GM20000 (cell line): Measurements from ENCODE around the gene FLVCR2.

ENCODE experiments used
- DNase-seq: peaks from one replicate; pipeline ENCODE4 v3.0.0; 2012; ENCODE audit warnings: low spot score
- TF ChIP-seq, protein P1 (sequence below): IDR thresholded peaks from 2 replicates; pipeline ENCODE4 v1.5.1; 2012; ENCODE audit warnings: mild to moderate bottlenecking, control low read depth; ENCODE audit errors: extremely low read depth, missing control alignments

Gene FLVCR2

DNA sequence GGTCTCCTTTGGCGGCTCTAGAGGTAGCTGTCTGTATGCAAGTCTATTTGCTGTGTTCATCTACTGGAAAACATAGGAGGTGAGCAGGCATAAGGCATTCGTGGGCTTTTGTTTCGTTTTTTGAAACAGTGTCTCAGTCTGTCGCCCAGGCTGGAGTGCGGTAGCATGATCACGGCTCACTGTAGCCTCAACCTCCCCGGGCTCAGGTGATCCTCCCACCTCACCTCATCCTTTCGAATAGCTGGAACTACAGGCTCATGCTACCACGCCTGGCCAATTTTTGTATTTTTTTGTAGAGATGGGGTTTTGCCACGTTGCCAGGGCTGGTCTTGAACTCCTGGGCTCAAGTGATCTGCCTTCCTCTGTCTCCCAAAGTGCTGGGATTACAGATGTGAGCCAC is 27.5 kb downstream of the FLVCR2 start:
- TF ChIP-seq, protein P1, sequence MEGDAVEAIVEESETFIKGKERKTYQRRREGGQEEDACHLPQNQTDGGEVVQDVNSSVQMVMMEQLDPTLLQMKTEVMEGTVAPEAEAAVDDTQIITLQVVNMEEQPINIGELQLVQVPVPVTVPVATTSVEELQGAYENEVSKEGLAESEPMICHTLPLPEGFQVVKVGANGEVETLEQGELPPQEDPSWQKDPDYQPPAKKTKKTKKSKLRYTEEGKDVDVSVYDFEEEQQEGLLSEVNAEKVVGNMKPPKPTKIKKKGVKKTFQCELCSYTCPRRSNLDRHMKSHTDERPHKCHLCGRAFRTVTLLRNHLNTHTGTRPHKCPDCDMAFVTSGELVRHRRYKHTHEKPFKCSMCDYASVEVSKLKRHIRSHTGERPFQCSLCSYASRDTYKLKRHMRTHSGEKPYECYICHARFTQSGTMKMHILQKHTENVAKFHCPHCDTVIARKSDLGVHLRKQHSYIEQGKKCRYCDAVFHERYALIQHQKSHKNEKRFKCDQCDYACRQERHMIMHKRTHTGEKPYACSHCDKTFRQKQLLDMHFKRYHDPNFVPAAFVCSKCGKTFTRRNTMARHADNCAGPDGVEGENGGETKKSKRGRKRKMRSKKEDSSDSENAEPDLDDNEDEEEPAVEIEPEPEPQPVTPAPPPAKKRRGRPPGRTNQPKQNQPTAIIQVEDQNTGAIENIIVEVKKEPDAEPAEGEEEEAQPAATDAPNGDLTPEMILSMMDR: no peak
- no peak for DNase-seq

DNA sequence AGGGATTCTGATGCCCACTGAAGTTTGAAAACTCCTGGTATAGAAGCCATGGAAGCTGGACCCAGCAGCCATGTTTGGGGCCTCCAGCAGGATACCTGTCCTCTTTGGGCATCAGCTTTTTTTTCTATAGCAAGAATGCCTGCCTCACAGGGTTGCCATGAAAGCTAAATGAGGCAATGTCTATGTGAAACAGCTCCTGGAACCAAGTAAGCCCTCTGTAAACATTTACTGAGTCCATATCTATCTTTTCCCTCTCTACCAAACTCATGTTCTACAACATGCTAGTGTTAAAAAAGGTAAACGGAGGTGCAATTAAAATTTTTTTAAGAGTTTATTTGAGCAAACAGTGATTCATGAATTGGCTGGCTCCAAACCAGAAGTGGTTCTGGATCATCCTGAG is 28.6 kb downstream of the FLVCR2 start:
- TF ChIP-seq, protein P1: no peak
- no peak for DNase-seq

DNA sequence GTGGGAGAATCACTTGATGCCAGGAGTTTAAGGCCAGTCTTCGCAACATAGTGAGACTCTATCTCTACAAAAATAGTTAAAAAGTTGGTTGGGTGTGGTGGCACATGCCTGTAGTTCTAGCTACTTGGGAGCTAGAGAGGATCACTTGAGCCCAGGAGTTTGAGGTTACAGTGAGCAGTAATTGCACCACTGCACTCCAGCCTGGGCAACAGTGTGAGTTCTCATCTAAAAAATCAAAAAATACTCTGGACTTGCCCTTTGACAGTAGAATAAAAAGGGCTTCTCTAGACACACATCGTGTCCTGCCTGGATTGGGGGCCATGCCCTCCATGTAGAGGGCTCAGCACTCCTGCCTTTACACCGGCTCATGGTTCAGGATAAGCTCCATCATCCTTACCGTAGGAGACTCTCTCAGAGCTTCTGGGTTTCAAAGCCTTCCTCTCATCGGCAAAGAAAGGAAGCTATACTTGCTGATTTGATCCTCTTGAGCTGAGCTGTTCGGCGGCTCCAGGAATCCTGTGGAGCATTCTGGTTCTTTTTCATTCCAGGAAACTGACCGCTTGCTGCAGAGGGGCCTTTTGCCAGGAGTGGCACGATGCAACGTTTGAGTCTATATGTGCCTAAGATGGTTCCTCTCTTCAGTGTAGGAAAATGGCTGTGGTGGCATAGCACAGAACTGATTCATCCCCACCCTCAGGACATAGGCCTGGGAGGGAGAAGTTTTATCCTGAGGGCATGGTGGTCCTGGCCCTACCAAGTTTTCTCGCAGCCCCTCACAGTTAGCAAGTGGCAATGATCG is 29.6 kb downstream of the FLVCR2 start:
- TF ChIP-seq, protein P1: no peak
- no peak for DNase-seq

DNA sequence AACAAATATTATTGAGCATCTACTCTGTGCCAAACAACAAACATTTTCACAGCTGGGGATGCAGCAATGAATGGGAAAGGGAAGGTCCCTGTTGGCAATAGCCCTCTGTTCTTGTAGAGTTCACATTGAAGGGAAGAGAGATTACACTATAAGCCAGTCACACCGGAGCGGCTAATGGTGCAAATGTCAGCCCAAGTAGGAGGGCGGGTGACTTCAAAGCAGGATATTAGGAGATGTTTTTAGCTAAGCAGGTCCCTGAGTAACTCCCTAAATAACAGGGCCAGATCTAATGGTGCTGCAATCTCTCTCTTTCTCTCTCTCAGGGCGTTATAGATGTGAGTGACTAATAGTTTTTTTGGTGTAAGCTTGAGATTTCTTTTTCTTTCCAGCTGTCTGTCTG is 30.7 kb downstream of the FLVCR2 start:
- DNase-seq: no peak
- TF ChIP-seq, protein P1: no peak

DNA sequence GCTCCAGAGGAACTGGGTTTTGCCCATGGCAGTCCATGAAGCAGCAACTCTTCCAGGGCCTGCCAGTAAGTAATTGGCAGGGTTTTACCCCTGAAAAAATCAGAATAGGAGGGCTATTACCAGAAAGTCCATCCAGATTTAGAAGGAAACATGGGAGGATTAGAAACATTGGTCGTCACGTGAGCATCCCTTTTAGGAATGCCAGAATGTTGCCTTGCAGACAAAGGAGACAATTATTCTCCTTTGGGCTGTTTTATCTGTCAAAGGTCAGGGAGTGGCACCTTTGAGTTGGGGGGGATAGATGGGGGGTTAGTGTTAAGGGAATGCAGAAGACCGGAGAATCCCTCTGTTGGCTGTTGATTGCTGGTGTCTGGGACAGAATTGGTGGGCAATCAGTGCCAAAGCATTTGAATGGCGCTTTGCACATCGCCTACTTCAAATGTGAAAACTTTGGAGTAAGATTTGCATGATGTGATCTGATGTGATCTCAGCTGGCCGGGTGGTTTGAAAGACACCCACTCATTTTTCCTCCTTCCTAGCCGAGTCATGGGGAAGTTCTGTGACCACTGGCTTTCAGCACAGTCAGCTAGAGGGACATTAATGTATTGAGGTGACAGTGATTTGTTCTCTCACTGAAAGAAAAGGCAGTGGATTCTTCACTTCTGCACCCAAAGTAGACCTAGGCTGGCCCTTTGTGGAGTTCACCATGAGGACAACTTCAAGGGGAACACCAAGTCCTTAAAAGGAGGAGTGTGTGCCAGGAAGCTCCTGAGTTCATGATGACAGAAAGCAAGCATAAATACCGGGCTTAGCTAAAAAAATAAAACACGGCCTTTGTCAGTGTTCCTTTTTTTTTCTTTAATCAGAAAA is 31.4 kb downstream of the FLVCR2 start:
- no peak for DNase-seq
- TF ChIP-seq, protein P1: no peak

DNA sequence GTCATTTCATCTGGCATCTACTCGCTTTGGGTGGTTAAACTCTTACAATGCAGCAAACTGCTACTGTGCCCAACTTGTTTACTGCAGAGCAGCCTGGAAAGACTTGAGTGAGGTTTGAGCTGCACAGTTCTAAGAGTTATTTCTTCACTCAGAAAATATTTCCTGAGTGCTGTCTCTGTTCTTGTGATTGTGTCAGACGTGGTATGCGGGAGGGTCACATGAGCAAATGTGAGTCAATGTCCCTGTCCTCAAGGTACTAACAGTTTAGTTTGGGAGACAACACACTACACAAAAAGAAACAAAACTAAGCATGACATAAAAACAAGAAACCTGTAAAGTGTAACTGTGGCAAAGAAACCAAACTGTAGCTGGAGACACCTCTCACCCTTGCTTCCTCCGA is 32.4 kb downstream of the FLVCR2 start:
- TF ChIP-seq, protein P1: no peak
- no peak for DNase-seq

DNA sequence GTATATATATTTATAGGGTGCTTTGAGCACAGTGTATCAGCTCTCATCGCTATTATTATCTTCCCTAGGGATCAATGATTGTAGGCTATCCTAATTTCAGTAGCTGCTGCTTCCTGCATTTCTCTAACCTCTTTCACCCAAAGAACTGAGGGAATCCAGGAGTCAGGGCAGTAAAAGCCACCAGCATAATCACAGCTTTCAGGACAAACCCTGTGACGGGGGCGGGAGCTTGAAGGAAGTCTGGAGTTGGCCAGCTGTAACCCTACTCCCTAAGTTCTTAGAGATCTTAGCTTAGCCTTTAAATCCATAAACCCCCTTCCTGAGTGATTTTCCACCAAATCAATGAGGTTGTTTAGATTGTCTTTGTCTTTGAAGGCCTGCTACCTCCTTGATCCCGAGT is 33.7 kb downstream of the FLVCR2 start:
- TF ChIP-seq, protein P1: no peak

More for the DNA sequence above, 33.7 kb downstream of the FLVCR2 start:
- DNase-seq: no peak
